Thyroid gland (tissue), 4 donors: Measurements from ENCODE around the gene MUC6.

Source experiments
- CTCF ChIP-seq, 6 experiments: fragments of 200-600 bp in 3 of 6; fragments of 450-650 bp in 3 of 6; sonication (generic) in 3 of 6; IDR thresholded peaks; one replicate each; pipeline ENCODE4 v1.5.1; 2016 to 2019; ENCODE audit warnings: antibody characterized with exemption in 6 of 6, mild to moderate bottlenecking in 2 of 6, inconsistent platforms in 1 of 6, moderate library complexity in 1 of 6
- POLR2A ChIP-seq, 2 donors: fragments of 450-650 bp; IDR thresholded peaks; one replicate each; pipeline ENCODE4 v1.6.1; 2017; ENCODE audit warnings: antibody characterized with exemption in 2 of 2, mild to moderate bottlenecking in 2 of 2, moderate library complexity in 1 of 2

- TF ChIP-seq POLR2A (IDR thresholded peaks at IDR 0.05) (no peak), CTCF (IDR thresholded peaks at IDR 0.05) (no peak)
These were observed 38.6 kb downstream of the MUC6 start for GRCh38 chr11:997907-998306.
